ENCODE results near the gene RPP38.

DNA sequence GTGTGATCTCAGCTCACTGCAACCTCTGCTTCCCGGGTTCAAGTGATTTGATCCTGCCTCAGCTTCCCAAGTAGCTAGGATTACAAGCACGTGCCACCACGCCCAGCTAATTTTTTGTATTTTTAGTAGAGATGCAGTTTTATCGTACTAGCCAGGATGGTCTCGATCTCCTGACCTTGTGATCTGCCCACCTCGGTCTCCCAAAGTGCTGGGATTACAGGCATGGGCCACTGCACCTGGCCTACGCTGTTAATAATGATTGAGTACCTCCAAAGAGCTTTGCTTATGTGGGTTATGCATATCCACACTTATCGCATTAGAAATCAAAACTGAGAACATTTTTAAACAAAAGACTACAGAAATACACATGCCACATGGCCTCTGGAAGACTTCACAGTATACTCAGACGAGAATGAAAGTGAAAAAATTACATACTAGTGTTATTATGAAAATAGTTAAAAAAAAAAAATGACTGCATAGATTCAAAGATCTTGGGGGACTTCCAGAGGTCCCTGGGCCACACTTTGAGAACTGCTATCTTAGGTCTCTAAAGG, 25.4 kb downstream of the RPP38 start:
- TF ChIP-seq, protein P1, sequence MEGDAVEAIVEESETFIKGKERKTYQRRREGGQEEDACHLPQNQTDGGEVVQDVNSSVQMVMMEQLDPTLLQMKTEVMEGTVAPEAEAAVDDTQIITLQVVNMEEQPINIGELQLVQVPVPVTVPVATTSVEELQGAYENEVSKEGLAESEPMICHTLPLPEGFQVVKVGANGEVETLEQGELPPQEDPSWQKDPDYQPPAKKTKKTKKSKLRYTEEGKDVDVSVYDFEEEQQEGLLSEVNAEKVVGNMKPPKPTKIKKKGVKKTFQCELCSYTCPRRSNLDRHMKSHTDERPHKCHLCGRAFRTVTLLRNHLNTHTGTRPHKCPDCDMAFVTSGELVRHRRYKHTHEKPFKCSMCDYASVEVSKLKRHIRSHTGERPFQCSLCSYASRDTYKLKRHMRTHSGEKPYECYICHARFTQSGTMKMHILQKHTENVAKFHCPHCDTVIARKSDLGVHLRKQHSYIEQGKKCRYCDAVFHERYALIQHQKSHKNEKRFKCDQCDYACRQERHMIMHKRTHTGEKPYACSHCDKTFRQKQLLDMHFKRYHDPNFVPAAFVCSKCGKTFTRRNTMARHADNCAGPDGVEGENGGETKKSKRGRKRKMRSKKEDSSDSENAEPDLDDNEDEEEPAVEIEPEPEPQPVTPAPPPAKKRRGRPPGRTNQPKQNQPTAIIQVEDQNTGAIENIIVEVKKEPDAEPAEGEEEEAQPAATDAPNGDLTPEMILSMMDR (IDR thresholded peaks at IDR 0.05; ENCODE audit: insufficient read depth, low read length, poor library complexity, severe bottlenecking) = no peak
- TF ChIP-seq EZH2phosphoT487 (conservative IDR thresholded peaks at IDR 0.05; ENCODE audit: low read length) = no peak
